Activated T-cell treated with anti-CD3 and anti-CD28 coated beads, Interleukin-2, amount 50 U/mL, for 4 hours (primary cell): ENCODE results near the gene CLSTN2. TPM values are rescaled to one million over a fixed set of nuclear protein-coding genes. Genes with fewer than 3 reads are reported as not detected.

ENCODE experiments used
- ATAC-seq, 2 donors: fragments of 200-7000 bp; cut with Tn5 transposase; one replicate each; pipeline ENCODE4 v1.10.0; 2021
- DNase-seq: peaks from one replicate; pipeline ENCODE4 v3.0.0-alpha.2; 2020
- H3K27me3 Mint-ChIP-seq: one replicate; pipeline ENCODE4 v1.8.0; 2021; ENCODE audit warnings: low read depth, mixed read lengths
- H3K36me3 Mint-ChIP-seq: one replicate; pipeline ENCODE4 v1.8.0; 2022; ENCODE audit warnings: mixed read lengths; ENCODE audit not compliant: insufficient read depth
- H3K4me1 Mint-ChIP-seq: one replicate; pipeline ENCODE4 v1.8.0; 2021; ENCODE audit warnings: low read depth, mixed read lengths
- H3K4me3 Mint-ChIP-seq: one replicate; pipeline ENCODE4 v1.8.0; 2021; ENCODE audit warnings: mild to moderate bottlenecking, moderate library complexity, mixed read lengths
- H3K9me3 Mint-ChIP-seq: one replicate; pipeline ENCODE4 v1.8.0; 2021; ENCODE audit warnings: mixed read lengths
- total RNA-seq, 3 donors: library from RNA; stranded (reverse); gene quantifications; one replicate each; pipeline ENCODE4 v1.2.1, GENCODE V29; 2021

CLSTN2 gene
- total RNA-seq, 3 donors from 2014 or later, result under 0.01 to 0.10 (median 0.03) TPM

DNA sequence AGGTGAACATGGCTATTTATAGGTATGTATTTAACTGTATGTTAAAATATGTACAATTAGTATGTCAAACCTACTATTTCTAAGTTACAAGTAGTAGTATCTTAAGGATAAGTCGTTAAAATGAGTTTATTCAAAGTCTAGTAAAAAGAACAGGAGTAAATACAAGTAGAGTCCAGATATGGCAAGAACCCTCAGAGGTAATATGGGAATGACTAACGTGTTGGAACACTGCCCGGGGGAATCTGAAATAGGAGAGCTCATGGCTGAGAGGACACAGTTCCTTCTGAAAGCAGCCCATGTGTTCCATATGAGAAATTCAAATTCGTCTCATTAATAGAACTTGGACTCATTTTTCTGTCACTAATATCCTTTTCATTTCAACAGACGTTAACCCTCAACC lies 158.8 kb downstream of the CLSTN2 start:
- Mint-ChIP-seq H3K9me3 (no peaks in the 10 kb centered on the region), H3K4me3 (no peak overlapping the region), H3K36me3 (no peaks in the 10 kb centered on the region), H3K4me1 (no peaks in the 10 kb centered on the region), H3K27me3 (peaks cover 4% of the 10 kb centered on the region)
- no peak for ATAC-seq
- no peak for DNase-seq

DNA sequence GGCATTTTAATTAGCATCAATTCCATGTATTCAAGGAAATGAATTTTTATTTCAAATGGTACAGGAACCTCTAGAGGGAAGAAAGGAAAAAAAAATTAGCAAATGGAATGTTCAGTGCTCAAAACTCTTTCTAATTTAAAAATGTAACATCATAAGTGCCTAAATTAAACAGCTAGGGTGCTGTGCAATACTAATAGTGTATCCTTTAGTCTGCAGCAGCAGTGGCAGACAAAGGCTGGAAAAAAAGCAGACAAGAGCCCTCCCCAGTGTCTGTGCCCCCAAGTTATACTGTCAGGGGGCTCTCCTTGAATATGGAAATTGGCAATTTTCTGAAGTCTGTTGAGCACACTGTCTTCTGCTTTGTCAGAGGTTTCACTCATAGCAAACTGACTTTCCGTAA lies 159.5 kb downstream of the CLSTN2 start:
- DNase-seq (no peak), ATAC-seq (no peak)
- Mint-ChIP-seq H3K4me3 (no peak overlapping the region), H3K27me3 (peaks cover 4% of the 10 kb centered on the region), H3K4me1 (no peaks in the 10 kb centered on the region), H3K9me3 (no peaks in the 10 kb centered on the region), H3K36me3 (no peaks in the 10 kb centered on the region)

- H3K4me3 Mint-ChIP-seq, result no peak overlapping the region
- no peaks in the 10 kb centered on the region for H3K36me3 Mint-ChIP-seq
- H3K9me3 Mint-ChIP-seq, result no peaks in the 10 kb centered on the region
- ATAC-seq (no peak), DNase-seq (no peak)
- no peaks in the 10 kb centered on the region for H3K4me1 Mint-ChIP-seq
- H3K27me3 Mint-ChIP-seq, result no peaks in the 10 kb centered on the region
These were observed 161.1 kb downstream of the CLSTN2 start for GRCh38 chr3:140096037-140096436.

GRCh38 chr3:140097874-140098635 lies 163.1 kb downstream of the CLSTN2 start:
- ATAC-seq, result no peak
- Mint-ChIP-seq H3K36me3 (no peaks in the 10 kb centered on the region), H3K9me3 (no peaks in the 10 kb centered on the region), H3K4me3 (no peak overlapping the region), H3K27me3 (no peaks in the 10 kb centered on the region), H3K4me1 (no peaks in the 10 kb centered on the region)
- no peak for DNase-seq

DNA sequence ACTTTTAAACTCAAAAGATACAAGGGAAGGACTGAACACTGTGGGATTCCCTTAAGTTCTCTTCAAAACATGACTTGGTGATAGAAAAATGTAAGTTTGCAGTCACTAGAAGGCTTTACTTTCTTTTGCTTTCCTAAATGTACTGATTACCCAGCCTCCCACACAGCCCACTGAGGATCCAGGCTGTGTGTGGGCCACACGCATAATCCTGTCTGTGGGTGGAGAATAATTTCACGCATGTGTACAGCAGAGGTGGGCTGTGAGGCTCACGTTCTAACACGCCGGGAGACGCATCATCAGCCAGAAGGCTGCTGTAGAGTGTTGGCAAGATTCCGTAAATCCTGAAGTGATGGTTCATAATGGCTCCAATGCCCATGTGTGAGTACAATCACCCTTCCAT lies 165.5 kb downstream of the CLSTN2 start:
- H3K4me3 Mint-ChIP-seq, result no peak overlapping the region
- ATAC-seq (no peak), DNase-seq (no peak)
- no peaks in the 10 kb centered on the region for H3K9me3 Mint-ChIP-seq
- H3K4me1 Mint-ChIP-seq, result no peaks in the 10 kb centered on the region
- H3K27me3 Mint-ChIP-seq, result no peaks in the 10 kb centered on the region
- no peaks in the 10 kb centered on the region for H3K36me3 Mint-ChIP-seq

DNA sequence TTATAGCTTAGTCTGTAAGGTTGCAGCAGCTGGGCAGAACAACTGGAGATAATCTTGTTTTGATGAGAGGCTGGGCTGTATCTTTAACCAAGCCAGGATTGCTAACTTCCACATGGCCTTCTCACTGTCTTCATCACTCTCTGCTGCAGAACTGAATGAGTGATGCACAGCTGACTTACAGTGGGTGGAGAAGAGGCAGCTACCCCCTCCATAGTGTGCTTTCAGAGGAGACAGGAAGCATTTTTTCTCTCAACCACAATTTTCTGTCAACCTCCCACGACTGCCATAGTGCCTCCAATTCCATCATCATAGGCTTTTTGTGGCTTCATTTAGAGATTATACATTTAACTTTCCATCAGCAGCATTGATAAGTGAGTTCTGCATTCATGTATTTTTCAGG lies 168.2 kb downstream of the CLSTN2 start:
- DNase-seq (no peak), ATAC-seq (no peak)
- H3K36me3 Mint-ChIP-seq, result no peaks in the 10 kb centered on the region
- H3K9me3 Mint-ChIP-seq, result no peaks in the 10 kb centered on the region
- H3K27me3 Mint-ChIP-seq, result no peaks in the 10 kb centered on the region
- H3K4me3 Mint-ChIP-seq, result no peak overlapping the region
- H3K4me1 Mint-ChIP-seq, result no peaks in the 10 kb centered on the region

- no peaks in the 10 kb centered on the region for H3K9me3 Mint-ChIP-seq
- no peaks in the 10 kb centered on the region for H3K27me3 Mint-ChIP-seq
- no peak overlapping the region for H3K4me3 Mint-ChIP-seq
- DNase-seq, result no peak
- no peaks in the 10 kb centered on the region for H3K4me1 Mint-ChIP-seq
- ATAC-seq, result no peak
- H3K36me3 Mint-ChIP-seq, result no peaks in the 10 kb centered on the region
These were observed 169.1 kb downstream of the CLSTN2 start for GRCh38 chr3:140103986-140104645.

DNA sequence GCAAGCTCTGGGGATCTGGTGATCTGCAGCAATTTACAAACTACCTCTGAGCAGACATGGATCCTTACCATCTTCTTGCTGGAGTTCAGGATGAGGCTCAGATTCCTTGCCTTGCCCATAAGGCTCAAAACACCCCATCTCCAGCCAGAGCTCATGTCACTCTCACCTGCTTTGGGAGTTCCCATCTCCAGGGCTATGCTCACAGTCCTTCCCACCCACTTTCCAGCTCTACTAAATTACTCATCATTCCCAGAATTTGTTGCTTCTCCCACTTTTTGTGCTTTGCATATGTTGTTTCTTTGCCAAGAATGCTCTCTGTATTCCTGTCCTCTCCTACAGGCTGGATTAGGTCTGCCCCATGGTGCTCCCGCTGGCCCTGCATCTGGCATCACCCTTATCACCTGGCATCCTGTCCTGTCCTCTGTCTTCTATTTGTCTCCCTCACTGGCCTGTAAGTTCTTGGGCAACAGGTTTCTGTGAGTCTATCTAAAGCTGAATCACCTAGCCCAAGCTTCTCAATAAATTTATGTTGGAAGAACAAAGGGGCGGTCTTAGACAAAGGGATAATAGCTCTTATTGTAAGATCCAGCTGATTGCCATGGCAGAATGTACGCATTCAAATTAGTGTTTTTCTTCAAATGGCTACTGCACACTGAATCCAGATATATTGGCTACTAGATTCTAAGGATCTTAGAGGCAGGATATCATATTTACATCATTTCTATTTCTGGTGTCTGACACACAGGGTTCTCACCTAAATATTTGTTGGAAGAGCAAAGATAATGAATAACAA lies 179.2 kb downstream of the CLSTN2 start:
- DNase-seq (no peak), ATAC-seq (no peak)
- H3K36me3 Mint-ChIP-seq, result no peaks in the 10 kb centered on the region
- peaks cover 9% of the 10 kb centered on the region for H3K27me3 Mint-ChIP-seq
- no peaks in the 10 kb centered on the region for H3K4me1 Mint-ChIP-seq
- no peaks in the 10 kb centered on the region for H3K9me3 Mint-ChIP-seq
- no peak overlapping the region for H3K4me3 Mint-ChIP-seq

DNA sequence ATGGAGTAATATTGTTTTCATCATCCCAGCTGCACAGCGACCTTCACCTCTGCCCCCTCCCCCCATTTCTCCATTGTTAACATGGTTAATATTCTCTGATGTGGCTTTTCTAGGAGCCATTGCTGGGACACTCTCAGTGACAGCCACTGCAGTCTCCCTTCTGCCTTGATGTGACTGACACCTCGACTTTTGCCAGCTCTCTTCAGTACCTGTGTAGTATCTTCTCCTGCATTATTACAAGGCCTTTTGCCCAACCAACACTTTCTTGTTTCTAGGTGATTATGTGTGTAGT lies 179.8 kb downstream of the CLSTN2 start:
- Mint-ChIP-seq H3K9me3 (no peaks in the 10 kb centered on the region), H3K27me3 (peaks cover 9% of the 10 kb centered on the region), H3K4me3 (no peak overlapping the region), H3K4me1 (no peaks in the 10 kb centered on the region), H3K36me3 (no peaks in the 10 kb centered on the region)
- DNase-seq (no peak), ATAC-seq (no peak)

GRCh38 chr3:140117096-140117526 lies 182.1 kb downstream of the CLSTN2 start:
- Mint-ChIP-seq H3K4me1 (no peaks in the 10 kb centered on the region), H3K27me3 (peaks cover 5% of the 10 kb centered on the region), H3K4me3 (no peak overlapping the region), H3K36me3 (no peaks in the 10 kb centered on the region), H3K9me3 (no peaks in the 10 kb centered on the region)
- ATAC-seq (no peak), DNase-seq (no peak)

DNA sequence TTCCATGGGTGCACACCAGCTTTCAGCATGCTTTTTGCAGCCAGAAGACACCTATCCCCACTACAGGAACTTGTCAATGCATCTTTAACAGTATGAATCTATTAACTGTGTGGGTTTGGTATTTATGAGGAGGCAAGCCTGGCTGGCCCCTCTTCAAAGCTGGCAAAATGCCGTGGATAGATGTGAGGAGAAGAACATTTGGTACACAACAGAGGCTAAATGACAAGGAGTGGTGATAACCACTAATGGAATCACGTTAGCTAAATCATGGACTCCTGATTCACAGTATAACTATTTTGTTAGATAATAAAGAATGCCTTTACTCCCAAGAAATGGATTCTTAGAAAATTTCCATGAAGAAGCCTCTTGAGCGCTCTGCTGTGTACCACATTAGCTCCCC lies 187.2 kb downstream of the CLSTN2 start:
- ATAC-seq (no peak), DNase-seq (no peak)
- H3K9me3 Mint-ChIP-seq, result no peaks in the 10 kb centered on the region
- peaks cover 5% of the 10 kb centered on the region for H3K27me3 Mint-ChIP-seq
- H3K4me1 Mint-ChIP-seq, result no peaks in the 10 kb centered on the region
- no peak overlapping the region for H3K4me3 Mint-ChIP-seq
- H3K36me3 Mint-ChIP-seq, result no peaks in the 10 kb centered on the region

DNA sequence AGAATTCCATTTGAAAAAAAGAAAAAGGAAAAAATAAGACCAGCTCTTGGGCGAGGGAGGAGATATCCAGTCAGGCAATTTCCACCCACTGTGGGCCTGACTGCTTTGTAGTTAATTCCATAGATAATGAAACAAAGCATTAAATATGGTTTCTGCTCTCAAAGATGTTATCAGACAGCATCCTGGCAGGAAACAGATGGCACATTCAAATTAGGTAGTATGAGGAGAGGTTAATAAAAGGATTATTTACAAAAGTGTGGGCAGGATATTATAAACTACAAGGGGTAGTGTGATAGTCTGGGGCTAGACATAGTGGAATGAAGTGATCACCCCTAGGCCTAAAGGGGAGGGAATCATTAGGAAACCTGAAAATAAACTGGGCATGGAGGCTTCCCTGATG lies 193.2 kb downstream of the CLSTN2 start:
- no peaks in the 10 kb centered on the region for H3K4me1 Mint-ChIP-seq
- H3K27me3 Mint-ChIP-seq, result no peaks in the 10 kb centered on the region
- no peaks in the 10 kb centered on the region for H3K36me3 Mint-ChIP-seq
- ATAC-seq (no peak), DNase-seq (no peak)
- no peaks in the 10 kb centered on the region for H3K9me3 Mint-ChIP-seq
- H3K4me3 Mint-ChIP-seq, result no peak overlapping the region

DNA sequence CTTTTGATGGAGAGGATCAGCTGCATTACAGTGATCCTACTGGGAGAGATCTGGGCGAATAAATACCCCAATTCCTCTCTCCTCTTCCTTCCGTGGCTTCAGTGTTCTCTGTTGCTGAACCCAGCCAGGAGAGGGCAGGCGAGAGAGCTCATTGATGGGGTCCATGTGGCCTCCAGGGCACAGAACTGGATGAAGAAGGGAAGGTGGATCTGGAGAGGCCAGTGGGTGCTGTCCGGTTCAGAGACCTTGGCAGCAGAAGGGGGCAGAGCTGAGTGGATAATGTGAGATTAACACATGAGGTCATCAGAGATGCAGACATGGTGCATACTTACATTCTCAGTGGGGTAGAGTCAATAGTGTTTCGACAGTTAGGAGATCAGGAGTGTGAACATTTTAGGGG lies 193.6 kb downstream of the CLSTN2 start:
- Mint-ChIP-seq H3K4me1 (no peaks in the 10 kb centered on the region), H3K27me3 (no peaks in the 10 kb centered on the region), H3K36me3 (no peaks in the 10 kb centered on the region), H3K4me3 (no peak overlapping the region), H3K9me3 (no peaks in the 10 kb centered on the region)
- no peak for DNase-seq
- no peak for ATAC-seq

DNA sequence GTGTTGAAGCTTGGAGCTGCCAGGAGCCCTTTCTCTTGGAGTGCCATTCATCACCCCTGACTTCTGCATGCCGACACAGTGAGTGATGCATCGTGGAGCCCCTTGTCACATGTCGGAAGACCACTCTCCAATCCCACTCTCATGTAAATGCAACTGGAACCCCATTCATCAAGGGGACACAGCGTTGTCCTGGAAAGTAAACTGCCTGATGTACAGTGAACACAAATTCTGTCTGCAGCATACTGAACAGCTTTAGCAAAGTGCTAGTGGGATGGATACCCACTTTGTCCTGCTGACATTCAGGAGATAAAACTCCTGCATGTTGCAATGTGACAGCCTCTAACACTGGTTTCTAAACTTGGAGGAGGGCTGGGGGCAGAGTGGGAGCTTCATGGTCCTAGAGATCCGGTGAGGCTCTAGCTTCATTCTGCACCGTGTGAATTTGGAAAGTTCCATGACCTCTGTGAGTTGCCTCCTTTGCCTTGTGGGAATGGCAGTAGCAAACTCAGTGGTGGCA lies 194.8 kb downstream of the CLSTN2 start:
- DNase-seq, result no peak
- H3K36me3 Mint-ChIP-seq, result no peaks in the 10 kb centered on the region
- no peaks in the 10 kb centered on the region for H3K4me1 Mint-ChIP-seq
- no peaks in the 10 kb centered on the region for H3K9me3 Mint-ChIP-seq
- H3K4me3 Mint-ChIP-seq, result no peak overlapping the region
- H3K27me3 Mint-ChIP-seq, result no peaks in the 10 kb centered on the region
- no peak for ATAC-seq

DNA sequence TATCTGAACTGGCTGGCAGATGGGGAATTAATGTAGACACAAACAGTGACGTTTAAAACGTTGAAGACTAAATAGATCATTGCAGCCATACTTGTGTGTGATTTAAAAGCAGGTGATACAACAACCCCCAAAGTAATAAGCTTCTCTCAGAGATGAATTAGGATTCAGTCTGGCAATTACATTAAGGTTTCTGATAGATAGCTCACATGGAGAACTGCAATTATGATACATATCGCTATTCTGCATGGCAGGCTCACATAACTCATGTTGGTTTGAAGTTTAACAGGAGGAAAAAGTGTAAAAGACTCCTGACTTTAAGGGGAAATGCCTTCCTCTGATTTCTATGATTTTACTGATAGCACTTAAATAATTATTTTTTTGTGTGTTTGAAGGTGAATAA lies 196.9 kb downstream of the CLSTN2 start:
- no peaks in the 10 kb centered on the region for H3K36me3 Mint-ChIP-seq
- ATAC-seq (no peak), DNase-seq (no peak)
- no peaks in the 10 kb centered on the region for H3K4me1 Mint-ChIP-seq
- H3K27me3 Mint-ChIP-seq, result peaks cover 3% of the 10 kb centered on the region
- no peaks in the 10 kb centered on the region for H3K9me3 Mint-ChIP-seq
- H3K4me3 Mint-ChIP-seq, result no peak overlapping the region
